ENCODE results near the gene NXPH2. TPM values are rescaled to one million over a fixed set of nuclear protein-coding genes. Genes with fewer than 3 reads are reported as not detected.
"Not testable (repeated sequence)": the region's sequence is repeated elsewhere in the genome, so short reads cannot be mapped to it uniquely, and the experiment has no call there.

The NXPH2 gene
- total RNA-seq, 1 experiment from 2014 or later = 3.2 TPM

DNA sequence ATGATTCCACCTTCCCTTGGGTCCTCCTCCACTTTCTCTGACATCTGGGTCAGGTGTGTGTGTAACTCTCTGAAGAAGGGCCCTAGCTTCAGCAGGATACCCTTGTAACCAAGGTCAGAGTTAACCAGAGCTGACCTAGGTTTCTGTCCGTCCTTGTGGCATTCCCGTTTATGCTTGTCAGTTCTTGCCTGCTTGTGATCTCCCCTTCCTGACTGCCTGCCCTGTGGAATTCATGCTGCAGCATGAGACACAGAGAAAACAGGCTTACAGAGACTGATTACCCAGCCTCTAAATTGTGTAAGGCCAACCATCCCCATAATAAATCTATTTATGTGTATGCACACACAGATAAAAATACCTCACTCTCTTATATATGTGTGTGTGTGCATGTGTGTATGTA lies 22.8 kb downstream of the NXPH2 start:
- DNase-seq (ENCODE audit: low spot score) = no peak

DNA sequence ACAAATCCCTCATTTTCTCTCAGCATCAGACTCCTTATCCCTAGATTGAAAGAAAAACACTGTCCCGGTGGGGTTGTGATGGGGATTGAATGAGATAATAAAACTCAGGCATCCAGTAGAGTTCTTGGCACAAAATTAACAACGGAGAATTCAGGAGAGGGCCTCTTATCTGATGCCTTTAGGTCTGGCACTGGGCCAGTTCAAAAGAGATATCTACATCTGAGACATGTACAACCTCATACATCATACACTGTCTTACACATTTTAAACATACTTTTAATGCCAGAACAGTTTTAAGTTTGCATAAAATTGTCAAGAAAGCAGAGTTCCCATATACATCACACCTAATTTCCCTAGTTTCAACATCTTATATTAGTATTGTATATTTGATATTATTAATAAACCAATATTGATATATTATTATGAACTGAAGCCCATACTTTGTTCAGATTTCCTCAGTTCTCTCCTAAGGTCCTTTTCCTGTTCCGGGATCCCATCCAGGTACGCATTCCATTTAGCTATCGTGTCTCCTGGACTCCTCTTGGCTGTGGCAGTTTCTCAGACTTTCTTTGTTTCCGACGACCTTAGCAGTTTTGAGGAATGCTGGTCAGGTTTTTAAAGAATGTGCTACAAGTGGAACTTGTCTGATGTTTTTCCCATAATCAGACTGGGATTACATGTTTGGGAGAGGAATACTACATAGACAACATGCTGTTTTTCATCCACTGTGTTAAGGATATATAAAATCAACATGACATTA lies 27.8 kb downstream of the NXPH2 start:
- no peak for DNase-seq (ENCODE audit: low spot score)

DNA sequence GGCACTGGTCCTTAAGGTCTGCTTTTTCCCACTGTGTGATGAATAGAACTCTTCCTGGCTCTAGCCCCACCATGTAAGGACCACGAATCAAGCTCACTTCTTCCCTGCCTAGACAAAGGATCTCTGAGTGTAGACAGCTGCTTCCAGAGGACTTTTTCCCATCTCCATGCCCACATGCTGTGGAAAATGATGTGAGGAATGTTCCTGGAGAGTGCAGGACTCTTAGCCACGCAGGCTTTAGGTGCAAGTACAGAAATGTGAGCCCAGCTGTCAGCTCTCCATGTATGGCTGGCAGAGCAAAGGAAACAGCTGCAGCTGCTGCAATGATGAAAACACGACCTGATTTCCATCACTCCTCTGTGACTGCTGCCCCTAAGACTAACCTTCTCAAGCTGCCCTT lies 35.5 kb downstream of the NXPH2 start:
- no peak for DNase-seq (ENCODE audit: low spot score)

DNA sequence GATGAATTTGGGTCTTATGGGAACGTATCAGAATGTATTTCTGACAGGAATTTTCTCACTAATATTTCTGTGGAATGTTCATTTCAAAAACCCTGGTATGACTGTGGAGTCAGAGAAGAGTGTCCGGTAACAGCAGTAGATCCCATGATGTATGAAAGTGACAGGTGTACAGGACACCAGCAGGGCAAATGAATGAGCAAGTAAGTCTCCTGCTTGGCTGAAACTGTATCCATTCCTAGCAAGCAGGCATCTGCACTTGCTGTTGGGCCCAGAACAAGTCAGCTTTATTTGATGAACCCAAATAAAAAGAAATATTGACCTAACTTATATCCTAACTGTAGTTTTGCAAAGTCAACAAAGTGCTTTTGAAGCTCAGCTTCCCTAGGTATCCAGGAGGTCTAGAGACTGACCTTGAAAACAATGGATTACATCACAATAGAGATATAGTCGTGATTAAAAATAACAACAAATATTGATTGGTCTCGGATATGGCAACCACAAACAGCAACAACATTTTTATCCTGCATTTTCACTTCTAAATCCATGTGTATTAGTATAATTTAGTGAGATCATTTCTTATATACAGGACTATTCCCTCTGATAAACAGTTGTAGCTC lies 37.6 kb downstream of the NXPH2 start:
- DNase-seq (ENCODE audit: low spot score) = no peak

DNA sequence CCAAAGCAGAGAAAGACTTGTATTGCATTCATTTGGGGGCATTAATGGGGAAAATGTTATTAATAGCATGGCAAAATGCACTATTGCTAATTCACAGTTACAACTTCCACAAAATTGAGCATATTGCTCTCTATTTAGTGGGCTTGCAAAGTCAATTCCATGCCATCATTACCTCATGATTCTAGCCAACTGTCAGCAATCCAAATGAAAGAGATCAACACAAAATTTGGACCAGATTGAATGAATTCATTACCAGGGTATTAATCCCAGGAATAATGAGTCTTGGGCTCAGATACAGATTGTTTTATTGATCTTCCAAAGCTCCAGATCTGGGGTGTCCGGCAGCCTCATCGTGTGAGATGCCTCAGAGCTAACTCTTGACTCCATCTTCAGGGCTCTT lies 38.3 kb downstream of the NXPH2 start:
- no peak for DNase-seq (ENCODE audit: low spot score)

DNA sequence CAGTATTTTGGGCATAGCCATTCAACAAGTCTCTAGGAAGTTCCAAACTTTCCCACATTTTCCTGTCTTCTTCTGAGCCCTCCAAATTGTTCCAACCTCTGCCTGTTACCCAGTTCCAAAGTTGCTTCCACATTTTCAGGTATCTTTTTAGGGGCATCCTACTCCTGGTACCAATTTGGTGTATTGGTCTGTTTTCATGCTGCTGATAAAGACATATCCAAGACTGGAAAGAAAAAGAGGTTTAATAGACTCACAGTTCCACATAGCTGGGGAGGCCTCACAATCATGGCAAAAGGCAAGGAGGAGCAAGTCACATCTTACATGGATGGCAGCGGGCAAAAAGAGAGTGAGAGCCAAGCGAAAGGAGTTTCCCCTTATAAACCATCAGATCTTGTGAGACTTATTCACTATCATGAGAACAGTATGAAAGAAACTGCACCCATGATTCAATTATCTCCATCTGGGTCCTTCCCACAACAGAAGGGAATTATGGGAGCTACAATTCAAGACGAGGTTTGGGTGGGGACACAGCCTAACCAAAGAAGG lies 43.1 kb downstream of the NXPH2 start:
- DNase-seq (ENCODE audit: low spot score) = not testable (repeated sequence)

DNA sequence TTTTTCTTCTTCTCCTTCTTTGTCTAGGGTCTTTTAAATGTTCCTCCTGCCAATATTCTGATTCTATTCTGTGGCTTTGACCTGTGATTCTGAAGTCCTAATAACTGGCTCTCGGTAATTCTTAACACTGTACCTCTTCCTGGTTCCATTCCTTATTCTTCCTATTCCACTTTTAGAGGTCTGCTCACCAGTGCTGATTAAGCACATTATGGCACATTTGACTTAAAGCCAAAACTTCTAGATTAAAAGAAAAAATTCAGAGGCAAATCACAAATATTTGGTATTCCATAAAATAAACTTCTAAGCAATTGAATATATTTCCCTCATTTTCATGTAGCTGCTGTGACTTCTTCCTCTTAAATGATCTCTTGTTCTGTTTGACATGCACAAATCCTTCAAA lies 47.5 kb downstream of the NXPH2 start:
- no peak for DNase-seq (ENCODE audit: low spot score)

DNA sequence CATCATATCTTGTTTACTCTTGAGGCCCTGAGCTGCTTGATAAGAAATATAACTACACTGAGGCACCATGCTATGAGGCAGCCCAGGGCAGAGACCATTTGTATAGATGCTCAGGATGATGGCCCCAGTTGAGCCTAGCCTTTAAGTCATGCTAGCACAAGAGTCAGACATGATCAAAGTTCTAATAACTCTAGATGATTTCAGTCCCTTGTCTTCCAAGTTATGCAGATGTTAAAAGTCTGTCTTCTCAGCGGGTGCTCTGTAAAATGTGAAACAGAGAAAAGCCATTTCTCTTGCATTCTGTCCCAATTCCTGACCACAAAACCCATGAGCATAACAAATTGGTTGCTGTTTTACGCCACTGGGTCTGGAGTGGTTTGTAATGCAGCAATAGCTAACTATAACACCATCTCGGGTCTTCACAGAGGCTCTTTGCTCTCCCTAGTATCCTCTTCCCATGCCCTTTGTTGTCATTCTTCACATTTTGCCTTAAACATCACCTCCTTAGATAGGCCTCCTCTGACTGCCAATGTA lies 49.6 kb downstream of the NXPH2 start:
- no peak for DNase-seq (ENCODE audit: low spot score)

DNA sequence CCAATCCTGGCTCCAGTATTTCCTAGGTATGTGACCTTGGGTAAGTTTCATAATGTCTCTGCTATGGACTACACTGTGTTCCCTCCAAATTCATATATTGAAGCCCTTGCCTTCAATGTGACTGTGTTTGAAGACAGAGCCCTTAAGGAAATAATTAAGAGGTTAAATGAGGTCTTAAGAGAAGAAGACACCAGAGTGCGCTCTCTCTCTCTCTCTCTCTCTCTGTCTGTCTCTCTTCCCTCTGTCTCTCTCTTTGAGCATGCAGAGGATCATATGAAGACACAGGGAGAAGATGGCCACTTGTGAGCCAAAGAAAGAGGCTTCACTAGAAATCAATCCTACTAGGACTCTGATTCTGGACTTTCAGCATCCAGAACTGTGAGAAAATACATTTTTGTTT lies 52.2 kb downstream of the NXPH2 start:
- DNase-seq (ENCODE audit: low spot score) = no peak

DNA sequence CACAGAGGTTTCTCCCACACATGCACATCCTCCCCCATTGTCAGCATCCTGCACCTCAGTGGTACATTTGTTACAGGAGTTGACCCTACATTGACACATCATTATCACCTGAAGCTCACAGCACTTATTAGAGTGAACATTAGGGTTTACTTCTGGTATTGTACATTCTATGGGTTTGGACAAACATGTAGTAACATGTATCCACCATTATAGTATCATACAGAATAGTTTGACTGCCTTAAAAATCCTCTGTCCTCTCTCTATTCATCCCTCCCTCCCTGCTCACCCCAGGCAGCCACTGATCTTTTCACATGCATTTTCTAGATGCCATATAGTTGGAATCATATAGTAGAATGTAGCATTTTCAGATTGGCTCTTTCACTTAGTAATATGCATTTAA lies 53.5 kb downstream of the NXPH2 start:
- no peak for DNase-seq (ENCODE audit: low spot score)

DNA sequence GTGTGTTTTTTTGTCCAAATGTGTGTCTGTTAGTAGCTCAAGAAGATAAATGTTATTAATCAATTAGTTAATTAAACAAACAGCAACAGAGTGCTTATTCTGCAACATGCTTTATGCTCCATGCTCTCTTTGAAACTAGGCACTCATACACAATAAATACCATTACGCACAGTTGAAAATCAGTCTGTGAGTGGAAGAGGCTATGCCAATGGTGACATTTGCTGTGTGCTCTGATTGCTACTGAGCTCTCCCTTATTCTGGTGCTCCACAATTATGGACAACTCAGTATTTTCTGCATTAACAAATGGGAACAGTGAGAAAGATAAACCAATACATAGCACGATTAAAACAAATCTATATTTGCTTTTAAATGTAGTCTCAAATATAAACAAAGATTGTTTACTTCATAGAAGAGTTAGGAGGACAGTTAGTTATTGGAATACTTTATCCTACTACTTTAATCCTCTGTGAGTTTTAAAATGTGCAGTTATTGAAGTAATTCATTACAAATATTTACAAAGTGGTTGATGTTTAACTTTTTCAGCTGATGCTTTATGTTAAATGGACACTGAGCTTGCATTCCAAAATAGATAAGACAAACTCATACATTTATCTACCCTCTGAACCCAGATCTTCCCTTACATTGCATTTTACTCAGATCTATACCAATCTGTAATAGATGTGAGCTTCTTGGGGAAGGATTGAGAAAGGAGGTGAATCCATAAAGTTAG lies 55.3 kb downstream of the NXPH2 start:
- DNase-seq (ENCODE audit: low spot score) = no peak

DNA sequence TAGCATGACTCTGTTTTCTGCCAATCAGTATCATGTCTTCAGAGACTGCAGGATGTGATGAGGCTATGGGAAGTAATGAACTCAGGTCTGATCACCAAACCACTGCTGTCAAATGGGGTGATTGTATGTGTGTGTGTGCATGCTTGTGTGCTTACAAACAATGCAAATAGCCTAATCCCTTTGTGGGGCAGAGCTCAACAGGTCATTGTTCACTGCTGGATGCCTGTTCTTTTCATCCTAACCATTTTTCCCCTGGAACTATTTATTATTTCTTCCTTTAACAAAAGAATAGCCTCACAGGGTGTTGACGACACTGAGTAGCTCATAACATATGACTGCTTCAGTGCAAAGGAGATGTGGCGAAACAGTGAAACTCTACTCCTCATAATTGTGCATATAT lies 55.9 kb downstream of the NXPH2 start:
- DNase-seq (ENCODE audit: low spot score) = no peak

DNA sequence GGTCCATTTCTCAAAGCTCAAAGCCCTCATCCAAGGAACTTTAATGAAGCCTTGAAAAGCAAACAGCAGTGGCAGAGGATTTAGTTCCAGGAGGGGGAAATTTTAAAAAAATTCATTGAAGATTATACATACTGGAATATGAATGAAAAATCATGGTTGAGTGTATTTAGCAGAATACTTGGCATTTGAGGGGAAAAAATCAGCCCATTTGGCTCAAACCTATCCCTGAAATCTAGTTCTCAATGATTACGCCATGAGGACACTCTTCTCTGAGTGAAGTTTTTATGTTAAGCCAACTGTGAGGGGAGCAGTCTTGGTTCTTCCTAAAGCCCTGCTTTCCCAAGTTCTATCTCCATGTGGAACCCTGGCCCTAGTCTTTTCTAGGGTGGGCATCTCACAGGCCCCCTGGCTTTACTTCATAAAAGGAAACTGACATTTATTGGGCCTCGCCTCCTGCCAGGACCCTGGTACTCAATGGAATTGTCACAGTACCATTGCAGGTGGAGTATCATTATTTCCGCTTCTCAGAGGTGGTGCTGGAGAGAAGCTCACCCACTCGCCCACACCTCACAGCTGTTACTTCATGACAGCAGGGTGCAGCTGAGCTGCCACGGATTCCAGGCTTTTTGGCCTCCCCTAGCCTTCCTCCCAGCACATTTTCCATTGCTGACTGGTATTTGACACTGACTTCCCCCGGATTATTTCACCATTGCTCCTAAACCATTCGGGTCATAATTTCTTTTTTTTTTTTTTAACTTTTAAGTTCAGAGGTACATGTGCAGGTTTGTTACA lies 56.8 kb downstream of the NXPH2 start:
- DNase-seq (ENCODE audit: low spot score) = no peak

DNA sequence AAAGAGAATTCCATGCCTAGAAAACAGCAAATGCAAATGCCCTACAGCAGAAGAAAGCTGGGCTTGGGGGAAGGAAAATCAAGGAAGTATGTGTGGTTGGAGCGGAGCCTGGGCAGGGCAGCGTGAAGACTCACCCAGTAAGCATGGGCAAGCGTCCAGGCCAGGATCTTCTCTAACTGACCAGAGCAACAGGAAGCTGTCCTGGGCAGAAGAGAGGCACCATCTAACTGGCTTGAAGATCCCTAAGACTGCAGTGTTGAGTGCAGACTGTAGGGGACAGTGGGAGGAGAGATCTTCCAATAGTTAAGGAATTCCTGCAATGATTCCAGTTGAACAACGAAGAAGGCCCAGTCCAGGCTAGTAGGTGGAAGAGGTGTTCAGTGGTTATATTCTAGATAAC lies 57.9 kb downstream of the NXPH2 start:
- no peak for DNase-seq (ENCODE audit: low spot score)

DNA sequence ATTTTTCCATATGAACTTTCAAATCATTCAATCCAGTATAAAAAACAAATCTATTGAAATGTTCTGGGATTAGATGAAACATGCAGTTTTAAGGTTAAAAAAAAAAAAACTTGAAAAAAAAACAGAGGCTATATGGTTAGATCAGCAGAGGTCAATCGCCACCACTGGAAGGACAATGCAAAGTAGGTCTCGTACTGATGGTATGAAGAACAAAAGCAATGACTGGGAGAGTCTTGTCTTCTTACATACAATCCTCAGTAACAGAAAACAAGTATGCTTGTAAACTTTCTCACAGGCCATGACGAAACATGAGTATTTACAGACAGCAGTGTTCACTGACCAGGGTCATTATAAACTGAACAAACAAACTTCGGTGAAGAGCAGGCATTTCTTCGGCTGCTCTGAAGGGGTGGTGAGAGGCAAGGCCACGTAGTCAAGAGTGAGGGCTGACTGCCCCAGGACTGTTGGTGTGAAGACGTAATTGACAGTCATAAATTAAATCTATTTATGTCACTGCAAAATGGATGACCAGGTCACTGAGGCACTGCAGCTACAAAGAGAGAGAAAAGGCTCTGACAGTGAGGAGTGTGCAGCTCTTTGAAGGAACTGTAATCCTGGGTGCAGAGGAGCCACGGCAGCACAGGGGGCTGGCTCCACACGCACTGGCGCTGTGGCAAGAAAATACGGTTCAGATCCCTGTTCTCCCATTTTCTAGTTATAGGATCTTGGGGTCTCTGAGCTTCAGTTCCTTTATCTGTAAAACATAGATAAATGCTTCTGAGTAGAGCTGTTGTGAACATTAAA lies 60.0 kb downstream of the NXPH2 start:
- no peak for DNase-seq (ENCODE audit: low spot score)

DNA sequence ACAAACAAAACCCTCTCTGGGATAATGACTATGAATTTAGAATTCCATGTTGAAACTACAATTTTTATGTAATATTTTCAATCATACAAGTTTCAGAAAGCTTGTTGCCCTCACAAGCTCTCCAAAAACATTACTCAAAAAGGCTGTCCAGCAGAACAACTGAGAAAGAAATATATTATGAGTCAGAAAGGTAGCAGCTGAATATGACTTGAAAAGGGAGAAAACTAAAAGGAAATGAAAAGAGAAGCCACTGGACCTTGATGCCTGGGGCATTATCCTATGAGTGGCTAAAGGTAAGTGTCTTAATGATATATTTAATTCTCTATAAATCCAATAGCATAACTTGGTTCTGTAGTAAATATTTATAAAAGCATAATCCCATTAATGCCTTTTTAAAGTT lies 61.8 kb downstream of the NXPH2 start:
- DNase-seq (ENCODE audit: low spot score) = no peak

DNA sequence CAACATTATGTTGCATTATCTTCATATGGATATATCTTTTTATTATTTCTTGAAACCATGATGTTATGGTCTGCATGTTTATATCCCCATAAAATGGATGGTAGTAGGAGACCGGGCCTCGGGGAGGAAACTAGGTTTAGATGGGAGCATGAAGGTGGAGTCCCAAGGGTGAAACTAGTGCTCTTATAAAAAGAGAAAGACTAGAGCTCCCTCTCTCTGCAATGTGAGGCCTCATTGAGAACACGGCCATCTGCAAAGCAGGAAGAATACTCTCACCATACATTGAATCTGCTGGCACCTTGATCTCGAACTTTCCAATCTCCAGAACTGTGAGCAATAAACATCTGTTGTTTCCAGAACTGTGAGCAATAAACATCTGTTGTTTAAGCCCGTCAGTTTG lies 64.0 kb downstream of the NXPH2 start:
- DNase-seq (ENCODE audit: low spot score) = no peak

DNA sequence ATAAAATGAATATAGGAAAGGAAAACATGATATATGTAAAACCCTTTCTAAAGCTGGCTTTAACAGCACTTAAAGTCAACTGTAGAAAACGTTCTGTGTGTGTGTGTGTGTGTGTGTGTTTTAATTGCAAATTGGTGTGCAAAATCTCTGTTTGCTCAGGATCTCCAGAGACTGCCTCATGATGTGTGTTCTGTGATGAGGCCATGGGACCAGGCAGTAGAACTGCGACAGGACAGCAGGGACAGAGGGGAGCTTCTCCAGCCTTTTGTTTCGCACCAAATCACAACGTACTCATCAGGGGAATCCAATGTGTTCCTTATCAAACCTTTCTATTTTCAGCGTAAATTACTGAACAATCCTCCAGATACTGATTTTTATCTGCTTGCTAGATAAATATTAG lies 66.7 kb downstream of the NXPH2 start:
- DNase-seq (ENCODE audit: low spot score) = no peak

DNA sequence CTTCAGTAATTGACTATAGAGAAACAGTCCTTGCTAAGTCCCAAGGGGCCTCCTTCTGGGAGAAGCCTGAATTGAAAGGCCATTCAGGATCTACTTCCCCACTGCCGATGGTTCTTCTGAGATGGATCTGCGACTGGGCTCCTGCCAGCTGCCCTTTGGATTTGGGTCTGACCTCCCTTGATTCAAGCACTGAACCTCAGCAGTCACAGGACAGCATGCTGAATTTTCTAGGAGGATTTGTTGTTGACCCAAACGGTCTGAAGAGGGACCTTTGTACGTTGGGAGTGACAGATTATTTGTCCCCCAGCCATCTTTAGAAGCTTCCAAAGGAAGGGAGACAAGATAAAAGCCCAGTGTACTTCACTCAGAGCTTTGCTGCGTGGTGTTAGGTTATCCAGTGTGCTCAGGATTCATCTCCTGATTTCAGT lies 67.1 kb downstream of the NXPH2 start:
- DNase-seq (ENCODE audit: low spot score) = no peak

DNA sequence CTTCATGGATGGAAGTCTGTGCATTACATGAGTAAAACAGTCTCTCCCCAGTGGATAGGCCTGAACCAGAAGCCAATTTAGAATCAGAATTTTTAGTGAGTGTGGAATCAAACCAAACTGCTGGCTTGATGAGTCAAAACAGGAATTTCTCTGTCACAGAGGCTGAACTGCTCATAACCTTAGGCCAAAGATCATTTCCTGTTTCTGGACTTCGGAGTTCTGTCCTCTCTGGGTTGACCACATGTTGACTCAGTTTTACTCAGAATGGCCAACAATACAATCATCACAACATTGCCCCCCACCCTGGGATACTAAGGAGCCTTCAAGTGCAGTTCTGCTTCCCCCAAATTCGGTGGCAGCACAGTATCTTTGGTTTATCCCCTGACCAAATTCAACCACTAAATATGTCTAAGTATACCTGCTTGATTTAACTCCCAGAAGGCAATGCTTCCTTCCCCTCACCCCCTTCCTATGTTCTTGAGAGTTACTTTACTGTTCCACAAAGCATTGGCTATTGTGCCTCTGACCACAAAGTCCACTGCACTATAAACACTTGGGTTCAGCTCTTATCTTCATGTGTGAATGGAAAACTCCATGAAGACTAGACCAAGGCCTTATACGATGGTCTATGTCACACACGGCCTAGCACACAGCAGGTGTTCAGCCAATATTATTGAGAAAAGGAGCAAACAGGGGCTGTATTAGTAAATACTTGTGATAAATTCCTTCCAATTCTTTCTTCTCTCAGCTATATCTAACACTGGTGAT lies 67.8 kb downstream of the NXPH2 start:
- no peak for DNase-seq (ENCODE audit: low spot score)
